Measurements from ENCODE around the gene TECR. TPM values are rescaled to one million over a fixed set of nuclear protein-coding genes. Genes with fewer than 3 reads are reported as not detected.

Gene TECR
- total RNA-seq, 1 experiment from 2014 or later = 232 TPM

GRCh38 chr19:14530005-14530348, 583 bp downstream of the TECR start:
- no TSS peak for BruUV-seq (replicated peaks)
- H3K4me3 ChIP-seq (replicated peaks in 1 of 2; ENCODE audit: low read depth in 1 of 2, low read length in 2 of 2) = peak overlapping the region; percentile 84 to 99
- peak overlapping the region; percentile 80 for H3K4me2 ChIP-seq (ENCODE audit: low read length)
- peak overlapping the region; percentile 72 for H3K27ac ChIP-seq (ENCODE audit: low read depth, low read length)
- peak overlapping the region; percentile 80 for H3K9ac ChIP-seq (ENCODE audit: low read length)
- ATAC-seq (peak; percentile 8), DNase-seq (ENCODE audit: low read depth, low spot score) (no peak)
- no peaks in the 10 kb centered on the region for H3K27me3 ChIP-seq (ENCODE audit: insufficient read depth, low read length)
- ChIA-PET RAD21 (ENCODE audit: low non-redundant PET in 1 of 2, low total read pairs in 2 of 2, uncharacterized antibody in 2 of 2, unreplicated experiment in 2 of 2) (no interaction called here), CTCF (no interaction called here), POLR2A (interaction anchor here (2.2 kb wide), 1 partner anchor 10 kb away, joined by 9 read pairs; the partner anchor contains the start of gene DNAJB1)
- H3K36me3 ChIP-seq (ENCODE audit: control insufficient read depth in 1 of 2, insufficient read depth in 2 of 2, low read length in 2 of 2) = 0 out of 4 replicates have a peak, but pooled peaks cover 0 to 2% of the 10 kb centered on the region in 2 experiments
- H3K79me2 ChIP-seq (ENCODE audit: insufficient read depth, low read length) = peaks cover 53% of the 10 kb centered on the region
- H3K9me3 ChIP-seq (ENCODE audit: control insufficient read depth in 1 of 2, insufficient read depth in 1 of 2, low read depth in 1 of 2, low read length in 2 of 2) = no peaks in the 10 kb centered on the region
- peaks cover 11 to 49% of the 10 kb centered on the region in 2 experiments for H3K4me1 ChIP-seq (ENCODE audit: control insufficient read depth in 1 of 2, insufficient read depth in 2 of 2, low read length in 2 of 2)
- intact Hi-C loops (cut with micrococcal nuclease) = no loop called here
- H2AFZ ChIP-seq (ENCODE audit: low read depth, low read length, poor library complexity, severe bottlenecking) = no peak overlapping the region
- H4K20me1 ChIP-seq (ENCODE audit: insufficient read depth) = 0 out of 2 replicates have a peak, but pooled peaks cover 5% of the 10 kb centered on the region
- H3K9me2 ChIP-seq (ENCODE audit: insufficient read depth) = no peaks in the 10 kb centered on the region
- TF ChIP-seq EZH2phosphoT487 (IDR thresholded peaks at IDR 0.05; ENCODE audit: borderline replicate concordance) (no peak), POLR2AphosphoS5 (IDR thresholded peaks at IDR 0.05; ENCODE audit: low read depth, low read length) (no peak), EZH2 (IDR thresholded peaks at IDR 0.05) (no peak), FOSL1 (IDR thresholded peaks at IDR 0.05; ENCODE audit: low read depth) (no peak), MAX (IDR thresholded peaks at IDR 0.05) (no peak), ZBTB33 (IDR thresholded peaks at IDR 0.05; ENCODE audit: extremely low read depth, insufficient replicate concordance, low read length) (no peak), SP1 (IDR thresholded peaks at IDR 0.05; ENCODE audit: low read depth) (no peak), ELF1 (IDR thresholded peaks at IDR 0.05; ENCODE audit: borderline replicate concordance, low read depth) (no peak), JUND (IDR thresholded peaks at IDR 0.05) (no peak), ZFX (IDR thresholded peaks at IDR 0.05) (no peak), RAD21 (IDR thresholded peaks at IDR 0.05; ENCODE audit: low read depth) (no peak), CTCF (IDR thresholded peaks at IDR 0.05 in 2 of 3, conservative IDR thresholded peaks at IDR 0.05 in 1 of 3; ENCODE audit: borderline replicate concordance in 1 of 3, insufficient read depth in 1 of 3, low read depth in 2 of 3, low read length in 2 of 3) (no peak), SRF (IDR thresholded peaks at IDR 0.05; ENCODE audit: low read depth) (no peak), CBX3 (IDR thresholded peaks at IDR 0.05; ENCODE audit: low read depth) (no peak), TCF7L2 (IDR thresholded peaks at IDR 0.05; ENCODE audit: borderline replicate concordance, extremely low read depth, insufficient read depth, insufficient read length) (no peak)
